HG02852 (cell line): Measurements from ENCODE around the gene OR51M1.
A peak's percentile ranks its signal among the peaks of the same experiment; 100 is the strongest.
"Not testable (repeated sequence)": the region's sequence is repeated elsewhere in the genome, so short reads cannot be mapped to it uniquely, and the experiment has no call there.

ENCODE experiments used
- ATAC-seq: cut with Tn5 transposase; IDR thresholded peaks from one replicate; pipeline ENCODE4 v1.9.1; 2021; ENCODE audit warnings: mild to moderate bottlenecking, moderate library complexity; ENCODE audit not compliant: unreplicated experiment

OR51M1 gene

GRCh38 chr11:5383576-5383975, at the start of gene OR51M1:
Gene OR51M1, plus strand, starts transcription at chr11:5383812. Its CDS starts 5,587 bp downstream, at chr11:5389399.
- ATAC-seq = no peak

- no peak for ATAC-seq
Measured at GRCh38 chr11:5335170-5335569, 48.4 kb upstream of the OR51M1 start.

- ATAC-seq = no peak
Measured at GRCh38 chr11:5336331-5336730, 47.3 kb upstream of the OR51M1 start.

GRCh38 chr11:5337253-5337652, 46.4 kb upstream of the OR51M1 start:
- not testable (repeated sequence) for ATAC-seq

GRCh38 chr11:5339771-5340322, 43.8 kb upstream of the OR51M1 start:
- no peak for ATAC-seq

- ATAC-seq = no peak
Measured at GRCh38 chr11:5343474-5344335, 39.9 kb upstream of the OR51M1 start, which contains the start of gene OR51B5. Gene OR51B5, minus strand, starts transcription at chr11:5343524. Its CDS starts 0 bp downstream, at chr11:5343524.

GRCh38 chr11:5345831-5346230, 37.8 kb upstream of the OR51M1 start:
- ATAC-seq = no peak

GRCh38 chr11:5348551-5349194, 34.9 kb upstream of the OR51M1 start:
- no peak for ATAC-seq

GRCh38 chr11:5349550-5349949, 34.1 kb upstream of the OR51M1 start:
- no peak for ATAC-seq

GRCh38 chr11:5351208-5351607, 32.4 kb upstream of the OR51M1 start, which contains the start of gene OR51B6:
Gene OR51B6, plus strand, starts transcription at chr11:5351508. Its CDS starts 0 bp downstream, at chr11:5351508.
- no peak for ATAC-seq

GRCh38 chr11:5356031-5356430, 27.6 kb upstream of the OR51M1 start:
- ATAC-seq = not testable (repeated sequence)

- no peak for ATAC-seq
Measured at GRCh38 chr11:5362017-5362625, 21.5 kb upstream of the OR51M1 start.

- ATAC-seq = no peak
Measured at GRCh38 chr11:5363679-5364078, 19.9 kb upstream of the OR51M1 start.

- no peak for ATAC-seq
Measured at GRCh38 chr11:5364214-5364613, 19.4 kb upstream of the OR51M1 start.

GRCh38 chr11:5366365-5366764, 17.2 kb upstream of the OR51M1 start:
- not testable (repeated sequence) for ATAC-seq

- no peak for ATAC-seq
Measured at GRCh38 chr11:5366856-5367255, 16.8 kb upstream of the OR51M1 start.

GRCh38 chr11:5367448-5368074, 16.1 kb upstream of the OR51M1 start:
- no peak for ATAC-seq

GRCh38 chr11:5368502-5369043, 15.0 kb upstream of the OR51M1 start:
- ATAC-seq = peak; percentile 55

GRCh38 chr11:5369789-5370188, 13.8 kb upstream of the OR51M1 start:
- ATAC-seq = no peak

- ATAC-seq = peak; percentile 88
Measured at GRCh38 chr11:5380740-5381342, 2.8 kb upstream of the OR51M1 start.
